HepG2 (cell line): ENCODE measurements around the gene FAIM2. TPM values are rescaled to one million over a fixed set of nuclear protein-coding genes. Genes with fewer than 3 reads are reported as not detected.

ENCODE experiments used
- ATAC-seq: fragments of 200-7000 bp; cut with Tn5 transposase; 3 replicates; pipeline ENCODE4 v1.9.1; 2020; ENCODE audit warnings: mild to moderate bottlenecking, moderate library complexity
- BruUV-seq: library from RNA; stranded (reverse); fragments of 400-500 nt; replicated peaks from 2 replicates; lab custom pipeline; 2021; lab: Mats Ljungman, UMichigan
- CTCF ChIA-PET: fragments of 300-600 bp; formaldehyde crosslinking; extraction: SDS; loops from one replicate; lab custom pipeline; 2021; ENCODE audit warnings: low total read pairs, inconsistent platforms, low intra/inter-chr PET ratio; lab: Yijun Ruan, JAX
- POLR2A ChIA-PET: fragments of 350-600 bp; sonication (Branson Sonifier 250); formaldehyde crosslinking; loops from one replicate; lab custom pipeline; 2020; ENCODE audit warnings: antibody characterized with exemption, inconsistent platforms; lab: Yijun Ruan, JAX
- DNase-seq: peaks from one replicate; pipeline ENCODE4 v3.0.0-alpha.2; 2015; ENCODE audit warnings: low spot score
- FAIRE-seq: peaks from 3 replicates; lab custom pipeline; 2011; peaks lifted over from hg19 to GRCh38; lab: Jason Lieb, UNC
- H2AFZ ChIP-seq: one replicate; pipeline ENCODE4 v1.6.1; 2011; ENCODE audit warnings: low read length, inconsistent platforms
- H3K27ac ChIP-seq: fragments of 300-600 bp; 3 replicates; pipeline ENCODE4 v1.8.0; 2011; ENCODE audit warnings: mixed run types, mild to moderate bottlenecking, mixed read lengths, low read length, inconsistent platforms; ENCODE audit not compliant: insufficient read depth; ENCODE audit errors: extremely low read length
- H3K27me3 ChIP-seq, 2 experiments: fragments of 200-600 bp in 1 of 2; 2 replicates in 1 of 2; 3 replicates in 1 of 2; pipeline versions ENCODE4 v1.6.0 to v1.8.0; 2011; ENCODE audit warnings: low read length in 2 of 2, mild to moderate bottlenecking in 2 of 2, moderate library complexity in 2 of 2, inconsistent platforms in 1 of 2; ENCODE audit not compliant: insufficient read depth in 2 of 2, control insufficient read depth in 1 of 2
- H3K36me3 ChIP-seq, 2 experiments: fragments of 200-600 bp in 1 of 2; replicated peaks in 1 of 2; 2 replicates in 1 of 2; 3 replicates in 1 of 2; pipeline versions ENCODE4 v1.5.1 to v1.8.0; 2011; ENCODE audit warnings: low read length in 2 of 2, inconsistent platforms in 1 of 2; ENCODE audit not compliant: insufficient read depth in 2 of 2, control insufficient read depth in 1 of 2
- H3K4me1 ChIP-seq: 2 replicates; pipeline ENCODE4 v1.5.1; 2012; ENCODE audit warnings: low read length, inconsistent platforms; ENCODE audit not compliant: insufficient read depth
- H3K4me2 ChIP-seq: 2 replicates; pipeline ENCODE4 v1.6.0; 2011; ENCODE audit warnings: low read depth, low read length, inconsistent platforms
- H3K4me3 ChIP-seq, 3 experiments: fragments of 200-600 bp in 1 of 3; sonication (generic), shearing (Covaris generic) in 1 of 3; replicated peaks in 1 of 3; 2 replicates each; pipeline ENCODE4 v1.5.1; 2011 to 2016; ENCODE audit warnings: low read length in 3 of 3, inconsistent platforms in 2 of 3, low read depth in 2 of 3, mild to moderate bottlenecking in 2 of 3, control low read depth in 1 of 3, mixed read lengths in 1 of 3; ENCODE audit not compliant: insufficient read depth in 1 of 3
- H3K79me2 ChIP-seq: one replicate; pipeline ENCODE4 v1.6.1; 2011; ENCODE audit warnings: low read length, inconsistent platforms; ENCODE audit not compliant: insufficient read depth
- H3K9ac ChIP-seq: 2 replicates; pipeline ENCODE4 v1.6.0; 2011; ENCODE audit warnings: mild to moderate bottlenecking, low read depth, low read length, inconsistent platforms; ENCODE audit not compliant: insufficient read depth
- H3K9me3 ChIP-seq: 2 replicates; pipeline ENCODE4 v1.5.1; 2012; ENCODE audit warnings: mild to moderate bottlenecking, low read length
- H4K20me1 ChIP-seq: 2 replicates; pipeline ENCODE4 v1.6.0; 2011; ENCODE audit warnings: inconsistent platforms, mild to moderate bottlenecking, low read length, moderate library complexity; ENCODE audit not compliant: insufficient read depth
- ATF2 ChIP-seq: sonication (generic); formaldehyde crosslinking; IDR thresholded peaks from 2 replicates; pipeline ENCODE4 v1.4.0; 2020; ENCODE audit warnings: missing genetic modification reagents
- CENPBD1 ChIP-seq: sonication (generic); formaldehyde crosslinking; IDR thresholded peaks from 2 replicates; pipeline ENCODE4 v1.8.0; 2022; ENCODE audit warnings: missing genetic modification reagents, low read depth, mild to moderate bottlenecking, borderline replicate concordance
- DZIP1 ChIP-seq: sonication (generic); formaldehyde crosslinking; IDR thresholded peaks from 2 replicates; pipeline ENCODE4 v1.5.0; 2020; ENCODE audit warnings: mild to moderate bottlenecking, missing genetic modification reagents
- KLF16 ChIP-seq, 2 experiments: sonication (generic) in 1 of 2; formaldehyde crosslinking in 1 of 2; IDR thresholded peaks; 2 replicates each; pipeline versions ENCODE4 v1.6.1 to v1.8.0; 2016 to 2023; ENCODE audit warnings: missing genetic modification reagents in 2 of 2, missing compliant biosample characterization in 1 of 2
- KLF6 ChIP-seq: IDR thresholded peaks from 2 replicates; pipeline ENCODE4 v1.8.0; 2016; ENCODE audit warnings: missing biosample characterization, missing genetic modification reagents
- RNF219 ChIP-seq: sonication (generic); formaldehyde crosslinking; IDR thresholded peaks from 2 replicates; pipeline ENCODE4 v1.5.0; 2020; ENCODE audit warnings: mild to moderate bottlenecking, missing genetic modification reagents
- TFDP2 ChIP-seq: sonication (generic); formaldehyde crosslinking; IDR thresholded peaks from 2 replicates; pipeline ENCODE4 v1.4.0; 2020; ENCODE audit warnings: missing genetic modification reagents
- ZBTB2 ChIP-seq: sonication (generic); formaldehyde crosslinking; IDR thresholded peaks from 2 replicates; pipeline ENCODE4 v1.8.0; 2022; ENCODE audit warnings: low read depth, missing genetic modification reagents
- ZBTB33 ChIP-seq: sonication (generic); formaldehyde crosslinking; IDR thresholded peaks from 2 replicates; pipeline ENCODE4 v1.4.0; 2020; ENCODE audit warnings: missing genetic modification reagents
- ZNF235 ChIP-seq: sonication (generic); formaldehyde crosslinking; IDR thresholded peaks from 2 replicates; pipeline ENCODE4 v1.8.1; 2023; ENCODE audit warnings: mild to moderate bottlenecking, missing genetic modification reagents, borderline replicate concordance
- ZNF615 ChIP-seq: sonication (generic); formaldehyde crosslinking; IDR thresholded peaks from 2 replicates; pipeline ENCODE4 v1.5.0; 2020; ENCODE audit warnings: mild to moderate bottlenecking, missing genetic modification reagents, borderline replicate concordance
- WGBS: methylation state at CpG from one replicate; pipeline ENCODE4 v1.1.6; 2017; ENCODE audit warnings: low lambda C conversion rate; 5-methylcytosine and 5-hydroxymethylcytosine counted together
- in situ Hi-C: cut with HindIII; loops from 2 replicates; pipeline ENCODE4 v1.10.0; 2017; ENCODE audit warnings: low pct_unique_long_range_greater_than_20kb; ENCODE audit not compliant: extremely low pct_ligation_motif_present
- intact Hi-C: fragments of 100-400 bp; cut with micrococcal nuclease; formaldehyde crosslinking; loops from one replicate; pipeline ENCODE4 v1.10.0; 2022; ENCODE audit not compliant: unreplicated experiment
- polyA plus RNA-seq, 8 experiments: library from polyadenylated mRNA; depleted of rRNA in 3 of 8; stranded (reverse) in 7 of 8; unstranded in 1 of 8; fragments of >200 nt; fragmentation: Illumina TruSeq in 4 of 8; extraction: Trizol in 4 of 8; gene quantifications; 2 replicates each; pipeline versions ENCODE4 v1.2.1 to v1.2.3, GENCODE V29; 2011 to 2016; ENCODE audit warnings: low read depth in 4 of 8, missing spikeins in 1 of 8, mixed read lengths in 1 of 8; ENCODE audit not compliant: insufficient read depth in 1 of 8
- total RNA-seq, 5 experiments: library from RNA; depleted of rRNA; stranded (reverse); fragments of >200 nt; fragmentation: Illumina TruSeq; extraction: Trizol; gene quantifications; 2 replicates each; pipeline ENCODE4 v1.2.3, GENCODE V29; 2016; ENCODE audit warnings: low read depth in 1 of 5

The FAIM2 gene
- total and polyA plus RNA-seq, 2 of the 13 experiments (the other 11 are each of a cell fraction or from before 2014, with no cell fraction given): not detected

GRCh38 chr12:49928471-49928870, 24.8 kb upstream of the FAIM2 start:
- DNase-seq (no peak), FAIRE-seq (no peak)
- no peak for TF ChIP-seq TFDP2 (CRISPR knock-in tag)
- no peak for TF ChIP-seq ZNF615
- no peak for TF ChIP-seq RNF219 (CRISPR knock-in tag)
- TF ChIP-seq DZIP1: no peak
- no peak for TF ChIP-seq ATF2 (CRISPR knock-in tag)
- no peak for TF ChIP-seq ZBTB33 (CRISPR knock-in tag)
- TF ChIP-seq KLF6 (CRISPR knock-in tag): no peak
- no peak for TF ChIP-seq CENPBD1 (CRISPR knock-in tag)
- no peak for TF ChIP-seq ZBTB2 (CRISPR knock-in tag)
- TF ChIP-seq ZNF235 (CRISPR knock-in tag): no peak
- no peak for TF ChIP-seq KLF16 (CRISPR knock-in tag; IDR thresholded peaks at IDR 0.05)

More at GRCh38 chr12:49928471-49928870, 24.8 kb upstream of the FAIM2 start:
- BruUV-seq: no TSS peak
- in situ Hi-C loops (no loop called here), intact Hi-C loops (no loop called here)
- Histone ChIP-seq H3K27ac (no peak overlapping the region), H3K36me3 (no peaks in the 10 kb centered on the region), H3K79me2 (no peaks in the 10 kb centered on the region), H4K20me1 (no peaks in the 10 kb centered on the region), H3K4me2 (no peak overlapping the region), H3K4me3 (no peak overlapping the region), H3K9me3 (no peaks in the 10 kb centered on the region), H3K9ac (no peak overlapping the region), H3K4me1 (no peaks in the 10 kb centered on the region), H2AFZ (no peak overlapping the region), H3K27me3 (peaks cover 0 to 9% of the 10 kb centered on the region in 2 experiments; a peak in 1 of 5 replicates)
- ChIA-PET CTCF (no interaction called here), POLR2A (no interaction called here)
- WGBS: 57% methylated on average over 6 of the region's 6 CpGs
- ATAC-seq: no peak
